ENCODE measurements around the gene KCTD13. TPM values are rescaled to one million over a fixed set of nuclear protein-coding genes. Genes with fewer than 3 reads are reported as not detected.

The KCTD13 gene
- total and polyA plus RNA-seq, 7 experiments from 2014 or later, result 8.7 to 81.1 (median 43.3) TPM

DNA sequence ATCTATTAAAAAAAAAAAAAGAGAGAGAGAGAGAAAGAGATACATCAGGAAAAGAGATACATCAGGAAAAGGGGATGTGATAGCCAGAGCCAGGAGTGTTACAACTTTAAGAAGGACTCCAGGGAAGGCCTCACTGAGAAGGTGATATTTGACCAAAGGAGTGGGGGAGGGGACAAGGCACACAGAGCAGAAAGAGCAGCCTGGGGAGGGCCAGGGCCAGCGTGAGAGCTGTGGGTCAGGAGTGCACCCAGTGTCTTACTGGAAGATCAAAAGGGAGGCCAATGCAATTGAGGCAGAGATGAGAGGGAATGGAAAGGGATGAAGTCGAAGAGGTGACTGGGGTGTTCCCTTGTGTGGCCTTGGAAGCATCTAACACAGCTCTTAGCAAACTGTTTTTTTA is 18.1 kb downstream of the KCTD13 start:
- Histone ChIP-seq H3K4me1 (ENCODE audit: control insufficient read depth in 2 of 2, insufficient read depth in 2 of 2, low read length in 2 of 2) (no peaks in the 10 kb centered on the region), H3K27me3 (ENCODE audit: control insufficient read depth in 2 of 2, insufficient read depth in 2 of 2, low read length in 2 of 2) (no peaks in the 10 kb centered on the region), H3K9me3 (ENCODE audit: control insufficient read depth in 2 of 3, low read length in 3 of 3) (no peaks in the 10 kb centered on the region), H3K36me3 (ENCODE audit: control insufficient read depth in 2 of 3, insufficient read depth in 3 of 3, low read length in 3 of 3) (peaks cover 0 to 9% (median 0%) of the 10 kb centered on the region in 3 experiments), H3K27ac (ENCODE audit: low read depth, low read length) (no peak overlapping the region), H3K4me3 (ENCODE audit: low read length) (no peak overlapping the region)
- intact Hi-C loops (cut with micrococcal nuclease), result no loop called here
- POLR2A ChIA-PET, result interaction anchor here (0.6 kb wide), 1 partner anchor 935 kb away, joined by 3 read pairs; no protein-coding TSS in a partner anchor
- DNase-seq, result no peak
- H3K27me3 Mint-ChIP-seq, result no peaks in the 10 kb centered on the region
- CTCF ChIA-PET, result interaction anchor here (0.7 kb wide), 1 partner anchor 266 kb away, joined by 3 read pairs; no protein-coding TSS in a partner anchor
- no peaks in the 10 kb centered on the region for H3K9me3 Mint-ChIP-seq
- H3K27ac Mint-ChIP-seq, result peak overlapping the region in 1 of 9 donors; percentile 56
- H3K36me3 Mint-ChIP-seq, result peaks cover 0 to 6% (median 3%) of the 10 kb centered on the region in 5 donors
- peaks cover 0 to 9% (median 4%) of the 10 kb centered on the region in 7 donors for H3K4me1 Mint-ChIP-seq
- H3K4me3 Mint-ChIP-seq, result peak overlapping the region in 2 of 10 donors; percentile 13 to 24
- ATAC-seq, result no peak

- no peaks in the 10 kb centered on the region for H3K9me3 Mint-ChIP-seq
- no peaks in the 10 kb centered on the region for H3K27me3 ChIP-seq (ENCODE audit: control insufficient read depth in 2 of 2, insufficient read depth in 2 of 2, low read length in 2 of 2)
- H3K27ac Mint-ChIP-seq, result peak overlapping the region in 1 of 9 donors; percentile 7
- no peak overlapping the region for H3K27ac ChIP-seq (ENCODE audit: low read depth, low read length)
- H3K27me3 Mint-ChIP-seq, result peaks cover 0 to 3% (median 0%) of the 10 kb centered on the region in 5 donors
- intact Hi-C loops (cut with micrococcal nuclease), result no loop called here
- no peak for ATAC-seq
- H3K36me3 ChIP-seq (ENCODE audit: control insufficient read depth in 2 of 3, insufficient read depth in 3 of 3, low read length in 3 of 3), result peaks cover 0 to 9% (median 0%) of the 10 kb centered on the region in 3 experiments
- H3K36me3 Mint-ChIP-seq, result peaks cover 0 to 4% (median 3%) of the 10 kb centered on the region in 5 donors
- ChIA-PET POLR2A (no interaction called here), CTCF (interaction anchor here (0.7 kb wide), 1 partner anchor 657 kb away, joined by 4 read pairs; no protein-coding TSS in a partner anchor)
- no peak overlapping the region for H3K4me3 Mint-ChIP-seq
- H3K4me1 ChIP-seq (ENCODE audit: control insufficient read depth in 2 of 2, insufficient read depth in 2 of 2, low read length in 2 of 2), result no peaks in the 10 kb centered on the region
- peaks cover 0 to 9% (median 4%) of the 10 kb centered on the region in 7 donors for H3K4me1 Mint-ChIP-seq
- no peak overlapping the region for H3K4me3 ChIP-seq (ENCODE audit: low read length)
- no peaks in the 10 kb centered on the region for H3K9me3 ChIP-seq (ENCODE audit: control insufficient read depth in 2 of 3, low read length in 3 of 3)
- DNase-seq, result no peak
Measured at GRCh38 chr16:29906520-29907244, 19.3 kb downstream of the KCTD13 start.

DNA sequence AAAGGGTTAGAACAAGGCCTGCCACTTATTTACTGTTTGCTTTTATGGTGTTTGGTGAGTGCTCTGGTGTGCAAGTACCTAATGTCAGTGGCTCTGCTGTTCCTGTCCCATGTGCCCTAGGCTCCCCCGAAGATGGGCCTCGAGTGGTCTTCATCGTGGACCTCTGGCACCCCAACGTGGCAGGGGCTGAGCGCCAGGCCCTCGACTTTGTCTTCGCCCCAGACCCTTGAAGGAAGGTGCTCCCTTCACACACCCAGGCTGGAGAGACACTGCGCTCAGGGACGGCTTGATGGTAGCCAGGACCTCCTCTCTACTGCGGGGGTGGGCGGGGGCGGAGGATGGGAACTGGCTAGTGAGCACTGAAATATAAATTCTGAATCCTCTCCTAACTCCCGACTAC is 20.4 kb downstream of the KCTD13 start:
- CTCF ChIA-PET, result no interaction called here
- no peak for ATAC-seq
- intact Hi-C loops (cut with micrococcal nuclease), result no loop called here

GRCh38 chr16:29904947-29905346 is 21.1 kb downstream of the KCTD13 start:
- Mint-ChIP-seq H3K27ac (no peak overlapping the region), H3K27me3 (peaks cover 0 to 6% (median 0%) of the 10 kb centered on the region in 5 donors), H3K4me1 (peaks cover 4 to 15% (median 5%) of the 10 kb centered on the region in 7 donors), H3K9me3 (no peaks in the 10 kb centered on the region), H3K36me3 (peaks cover 0 to 4% (median 3%) of the 10 kb centered on the region in 5 donors), H3K4me3 (no peak overlapping the region)
- no peak for ATAC-seq
- intact Hi-C loops (cut with micrococcal nuclease), result loop anchor here in 1 of 2 donors (5.0 kb wide), 1 partner anchor 43 kb away; the partner anchor contains the start of gene CDIPT
- H3K9me3 ChIP-seq (ENCODE audit: control insufficient read depth in 2 of 3, low read length in 3 of 3), result no peaks in the 10 kb centered on the region
- H3K4me1 ChIP-seq (ENCODE audit: control insufficient read depth in 2 of 2, insufficient read depth in 2 of 2, low read length in 2 of 2), result no peaks in the 10 kb centered on the region
- no peak overlapping the region for H3K27ac ChIP-seq (ENCODE audit: low read depth, low read length)
- no peak for DNase-seq
- ChIA-PET CTCF (no interaction called here), POLR2A (no interaction called here)
- no peak overlapping the region for H3K4me3 ChIP-seq (ENCODE audit: low read length)
- H3K27me3 ChIP-seq (ENCODE audit: control insufficient read depth in 2 of 2, insufficient read depth in 2 of 2, low read length in 2 of 2), result no peaks in the 10 kb centered on the region
- peaks cover 0 to 9% (median 0%) of the 10 kb centered on the region in 3 experiments for H3K36me3 ChIP-seq (ENCODE audit: control insufficient read depth in 2 of 3, insufficient read depth in 3 of 3, low read length in 3 of 3)

More for the DNA sequence above, 20.4 kb downstream of the KCTD13 start:
- H3K36me3 Mint-ChIP-seq, result peaks cover 0 to 4% (median 3%) of the 10 kb centered on the region in 5 donors
- peaks cover 0 to 5% (median 0%) of the 10 kb centered on the region in 5 donors for H3K27me3 Mint-ChIP-seq
- no peaks in the 10 kb centered on the region for H3K9me3 Mint-ChIP-seq
- no peak overlapping the region for H3K27ac Mint-ChIP-seq
- Histone ChIP-seq H3K27ac (ENCODE audit: low read depth, low read length) (no peak overlapping the region), H3K4me3 (ENCODE audit: low read length) (no peak overlapping the region), H3K9me3 (ENCODE audit: control insufficient read depth in 2 of 3, low read length in 3 of 3) (no peaks in the 10 kb centered on the region), H3K36me3 (ENCODE audit: control insufficient read depth in 2 of 3, insufficient read depth in 3 of 3, low read length in 3 of 3) (peaks cover 0 to 9% (median 0%) of the 10 kb centered on the region in 3 experiments), H3K27me3 (ENCODE audit: control insufficient read depth in 2 of 2, insufficient read depth in 2 of 2, low read length in 2 of 2) (no peaks in the 10 kb centered on the region), H3K4me1 (ENCODE audit: control insufficient read depth in 2 of 2, insufficient read depth in 2 of 2, low read length in 2 of 2) (no peaks in the 10 kb centered on the region)
- H3K4me3 Mint-ChIP-seq, result no peak overlapping the region
- no peak for DNase-seq
- POLR2A ChIA-PET, result no interaction called here
- H3K4me1 Mint-ChIP-seq, result peaks cover under 1 to 12% (median 5%) of the 10 kb centered on the region in 7 donors

DNA sequence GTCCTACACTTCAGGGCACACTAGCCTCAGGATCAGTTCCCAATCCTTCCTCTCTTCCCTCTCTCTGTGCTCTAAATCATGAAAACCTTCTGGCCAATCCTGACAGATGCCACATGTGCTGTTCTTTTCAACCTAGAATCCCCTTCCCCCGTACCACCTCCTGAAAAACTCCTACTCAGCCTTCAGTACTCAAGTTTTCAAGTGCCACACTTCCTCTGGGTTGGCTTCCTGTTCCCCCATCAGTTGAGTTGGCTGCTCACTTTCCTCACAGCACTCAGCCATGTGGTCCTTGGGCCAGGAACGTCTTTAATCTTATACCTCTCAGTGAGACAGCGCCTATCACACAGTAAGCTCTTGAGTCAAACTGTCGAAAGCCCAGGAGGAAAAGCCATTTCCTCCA is 22.4 kb downstream of the KCTD13 start:
- DNase-seq (no peak), ATAC-seq (no peak)
- Histone ChIP-seq H3K36me3 (ENCODE audit: control insufficient read depth in 2 of 3, insufficient read depth in 3 of 3, low read length in 3 of 3) (peaks cover 0 to 9% (median 0%) of the 10 kb centered on the region in 3 experiments), H3K27me3 (ENCODE audit: control insufficient read depth in 2 of 2, insufficient read depth in 2 of 2, low read length in 2 of 2) (peaks cover 2 to 6% of the 10 kb centered on the region in 2 donors), H3K9me3 (ENCODE audit: control insufficient read depth in 2 of 3, low read length in 3 of 3) (no peaks in the 10 kb centered on the region), H3K4me1 (ENCODE audit: control insufficient read depth in 2 of 2, insufficient read depth in 2 of 2, low read length in 2 of 2) (peaks cover 5% of the 10 kb centered on the region in 2 donors), H3K27ac (ENCODE audit: low read depth, low read length) (no peak overlapping the region), H3K4me3 (ENCODE audit: low read length) (no peak overlapping the region)
- Mint-ChIP-seq H3K27ac (peak overlapping the region in 2 of 9 donors; percentile 29 to 50), H3K9me3 (no peaks in the 10 kb centered on the region), H3K36me3 (peaks cover 0 to 4% (median 3%) of the 10 kb centered on the region in 5 donors), H3K27me3 (peaks cover 3 to 19% (median 5%) of the 10 kb centered on the region in 5 donors), H3K4me1 (peaks cover 4 to 18% (median 5%) of the 10 kb centered on the region in 7 donors), H3K4me3 (peak overlapping the region in 3 of 10 donors; percentile 2 to 24 (median 16))
- intact Hi-C loops (cut with micrococcal nuclease), result loop anchor here in 1 of 2 donors (5.0 kb wide), 1 partner anchor 41 kb away; the partner anchor contains the start of gene CDIPT
- POLR2A ChIA-PET, result interaction anchor here (0.6 to 2.5 kb wide), 2 partner anchors 22 to 131 kb away, joined by 3 to 8 read pairs; partner anchors contain the start of gene KCTD13
- CTCF ChIA-PET, result no interaction called here

GRCh38 chr16:29901607-29901945 is 24.4 kb downstream of the KCTD13 start:
- Histone ChIP-seq H3K9me3 (ENCODE audit: control insufficient read depth in 2 of 3, low read length in 3 of 3) (no peaks in the 10 kb centered on the region), H3K4me1 (ENCODE audit: control insufficient read depth in 2 of 2, insufficient read depth in 2 of 2, low read length in 2 of 2) (peaks cover 5% of the 10 kb centered on the region in 2 donors), H3K4me3 (ENCODE audit: low read length) (no peak overlapping the region), H3K27me3 (ENCODE audit: control insufficient read depth in 2 of 2, insufficient read depth in 2 of 2, low read length in 2 of 2) (peaks cover 5 to 13% of the 10 kb centered on the region in 2 donors), H3K27ac (ENCODE audit: low read depth, low read length) (no peak overlapping the region), H3K36me3 (ENCODE audit: control insufficient read depth in 2 of 3, insufficient read depth in 3 of 3, low read length in 3 of 3) (peaks cover 0 to 3% (median 0%) of the 10 kb centered on the region in 3 experiments)
- H3K4me3 Mint-ChIP-seq, result peak overlapping the region in 6 of 10 donors; percentile 14 to 86 (median 32)
- H3K27me3 Mint-ChIP-seq, result peaks cover 16 to 32% (median 23%) of the 10 kb centered on the region in 5 donors
- ATAC-seq (no peak), DNase-seq (no peak)
- H3K9me3 Mint-ChIP-seq, result no peaks in the 10 kb centered on the region
- intact Hi-C loops (cut with micrococcal nuclease), result loop anchor here in 1 of 2 donors (5.0 kb wide), 1 partner anchor 39 kb away; the partner anchor contains the start of gene CDIPT
- peak overlapping the region in 1 of 9 donors; percentile 42 for H3K27ac Mint-ChIP-seq
- ChIA-PET POLR2A (interaction anchor here (1.0 to 2.5 kb wide), 2 partner anchors 24 to 94 kb away, joined by 3 to 8 read pairs; partner anchors contain the start of gene KCTD13), CTCF (no interaction called here)
- peaks cover 4 to 19% (median 11%) of the 10 kb centered on the region in 7 donors for H3K4me1 Mint-ChIP-seq
- H3K36me3 Mint-ChIP-seq, result peaks cover 0 to 4% (median 3%) of the 10 kb centered on the region in 5 donors
